ENCODE results near the gene TRIO. TPM values are rescaled to one million over a fixed set of nuclear protein-coding genes. Genes with fewer than 3 reads are reported as not detected.

TRIO gene
- total and polyA plus RNA-seq, 12 donors: 26.2 to 85.2 (median 61.9) TPM

GRCh38 chr5:14149672-14150274, 6.6 kb downstream of the TRIO start:
- no peak for ATAC-seq
- H3K27ac ChIP-seq: no peak overlapping the region
- no peak for TF ChIP-seq CTCF (IDR thresholded peaks at IDR 0.05)
- no peaks in the 10 kb centered on the region for H3K9me3 ChIP-seq
- DNase-seq: no peak
- peaks cover 16 to 97% (median 77%) of the 10 kb centered on the region in 9 donors for H3K4me1 ChIP-seq
- no peaks in the 10 kb centered on the region for H3K36me3 ChIP-seq
- H3K27me3 ChIP-seq: no peaks in the 10 kb centered on the region
- intact Hi-C loops (cut with DNase I): loop anchor here in 7 of 10 donors (5.0 to 10.0 kb wide), 7 partner anchors 33 to 118 kb away; no protein-coding TSS in a partner anchor
- 56 to 72% methylated on average over 3 of the region's 3 CpGs for WGBS, 2 donors
- no peak overlapping the region for H3K4me3 ChIP-seq

- Histone ChIP-seq H3K4me3 (no peak overlapping the region), H3K27ac (no peak overlapping the region), H3K9me3 (no peaks in the 10 kb centered on the region), H3K4me1 (peaks cover 19 to 97% (median 79%) of the 10 kb centered on the region in 9 donors), H3K27me3 (no peaks in the 10 kb centered on the region), H3K36me3 (no peaks in the 10 kb centered on the region)
- ATAC-seq (no peak), DNase-seq (no peak)
- TF ChIP-seq CTCF (IDR thresholded peaks at IDR 0.05): no peak
- WGBS, 2 donors: 89% methylated on average over 3 of the region's 3 CpGs
- intact Hi-C loops (cut with DNase I): loop anchor here in 1 of 10 donors (5.0 kb wide), 1 partner anchor 101 kb away; no protein-coding TSS in a partner anchor
Observed at GRCh38 chr5:14151416-14151815, 8.3 kb downstream of the TRIO start.

- intact Hi-C loops (cut with DNase I): loop anchor here in 1 of 10 donors (5.0 kb wide), 1 partner anchor 99 kb away; no protein-coding TSS in a partner anchor
- peaks cover 19 to 93% (median 73%) of the 10 kb centered on the region in 9 donors for H3K4me1 ChIP-seq
- H3K27ac ChIP-seq: peak overlapping the region in 9 of 10 donors; percentile 50 to 85 (median 74)
- WGBS, 2 donors: 68 to 79% methylated on average over 6 of the region's 6 CpGs
- DNase-seq: no peak
- ATAC-seq: no peak
- H3K9me3 ChIP-seq: no peaks in the 10 kb centered on the region
- no peaks in the 10 kb centered on the region for H3K36me3 ChIP-seq
- no peaks in the 10 kb centered on the region for H3K27me3 ChIP-seq
- peak overlapping the region in 3 of 10 donors; percentile 30 to 31 (median 31) for H3K4me3 ChIP-seq
- no peak for TF ChIP-seq CTCF (IDR thresholded peaks at IDR 0.05)
Observed at GRCh38 chr5:14153071-14153864, 10.1 kb downstream of the TRIO start.

- Histone ChIP-seq H3K27me3 (no peaks in the 10 kb centered on the region), H3K4me3 (peak overlapping the region in 7 of 10 donors; percentile 12 to 31 (median 25)), H3K27ac (peak overlapping the region in 9 of 10 donors; percentile 60 to 85 (median 74)), H3K9me3 (no peaks in the 10 kb centered on the region), H3K4me1 (peaks cover 11 to 84% (median 64%) of the 10 kb centered on the region in 9 donors), H3K36me3 (no peaks in the 10 kb centered on the region)
- WGBS, 2 donors: 13 to 19% methylated on average over 14 of the region's 14 CpGs
- TF ChIP-seq CTCF (IDR thresholded peaks at IDR 0.05): no peak
- intact Hi-C loops (cut with DNase I): loop anchor here in 1 of 10 donors (5.0 kb wide), 1 partner anchor 98 kb away; no protein-coding TSS in a partner anchor
- DNase-seq: peak; percentile 69 to 86
- ATAC-seq: peak; percentile 90 to 96 (median 94)
Observed at GRCh38 chr5:14153932-14154731, 11.0 kb downstream of the TRIO start.

All from heart right ventricle (tissue), 16 donors.